CD14-positive monocyte (primary cell): ENCODE results near the gene ST8SIA1. TPM values are rescaled to one million over a fixed set of nuclear protein-coding genes. Genes with fewer than 3 reads are reported as not detected.

Experiments
- DNase-seq, 3 donors: peaks; one replicate each; pipeline ENCODE4 v3.0.0-alpha.2; 2011 to 2022
- H2AFZ ChIP-seq: 2 replicates; pipeline ENCODE4 v1.6.0; 2012; ENCODE audit warnings: mild to moderate bottlenecking, low read depth, low read length, inconsistent platforms; ENCODE audit not compliant: insufficient read depth, poor library complexity, severe bottlenecking
- H3K27ac ChIP-seq, 2 donors: 1 replicate in 1 of 2; 2 replicates in 1 of 2; pipeline ENCODE4 v1.5.1; 2012 to 2013; ENCODE audit warnings: low read length in 2 of 2, control low read depth in 1 of 2, inconsistent platforms in 1 of 2, low read depth in 1 of 2, mild to moderate bottlenecking in 1 of 2
- H3K27me3 ChIP-seq, 2 donors: one replicate each; pipeline versions ENCODE4 v1.6.0 to v1.6.1; 2011 to 2013; ENCODE audit warnings: low read length in 2 of 2; ENCODE audit not compliant: control insufficient read depth in 2 of 2, insufficient read depth in 2 of 2
- H3K36me3 ChIP-seq, 2 donors: replicated peaks in 1 of 2; 1 replicate in 1 of 2; 2 replicates in 1 of 2; pipeline versions ENCODE4 v1.5.1 to v1.6.1; 2012 to 2013; ENCODE audit warnings: low read length in 2 of 2, control low read depth in 1 of 2, inconsistent platforms in 1 of 2, mild to moderate bottlenecking in 1 of 2; ENCODE audit not compliant: insufficient read depth in 2 of 2, control insufficient read depth in 1 of 2
- H3K4me1 ChIP-seq, 2 donors: 1 replicate in 1 of 2; 2 replicates in 1 of 2; pipeline versions ENCODE4 v1.5.1 to v1.6.1; 2012 to 2013; ENCODE audit warnings: low read length in 2 of 2, control low read depth in 1 of 2, inconsistent platforms in 1 of 2, mild to moderate bottlenecking in 1 of 2, moderate library complexity in 1 of 2; ENCODE audit not compliant: insufficient read depth in 2 of 2, control insufficient read depth in 1 of 2
- H3K4me2 ChIP-seq: replicated peaks from 2 replicates; pipeline ENCODE3; 2012; ENCODE audit warnings: low read length, moderate library complexity, mild to moderate bottlenecking; ENCODE audit not compliant: poor library complexity, severe bottlenecking; ENCODE audit errors: extremely low read depth
- H3K4me3 ChIP-seq, 3 experiments: fragments of 200-600 bp in 1 of 3; sonication (generic) in 1 of 3; replicated peaks in 1 of 3; 1 replicate in 2 of 3; 2 replicates in 1 of 3; pipeline ENCODE4 v1.5.1; 2011 to 2013; ENCODE audit warnings: low read length in 3 of 3, mild to moderate bottlenecking in 3 of 3, control low read depth in 2 of 3, low read depth in 2 of 3, inconsistent platforms in 1 of 3, moderate library complexity in 1 of 3
- H3K79me2 ChIP-seq: 2 replicates; pipeline ENCODE4 v1.6.0; 2012; ENCODE audit warnings: mild to moderate bottlenecking, control low read depth, inconsistent platforms, low read length, moderate library complexity; ENCODE audit not compliant: insufficient read depth
- H3K9ac ChIP-seq: 2 replicates; pipeline ENCODE4 v1.6.0; 2017; ENCODE audit warnings: low read length, mild to moderate bottlenecking; ENCODE audit not compliant: insufficient read depth, poor library complexity, severe bottlenecking
- H3K9me3 ChIP-seq, 2 donors: replicated peaks in 1 of 2; 1 replicate in 1 of 2; 2 replicates in 1 of 2; pipeline versions ENCODE4 v1.5.1 to v1.6.1; 2012 to 2013; ENCODE audit warnings: low read length in 2 of 2, control low read depth in 1 of 2; ENCODE audit not compliant: control insufficient read depth in 1 of 2, insufficient read depth in 1 of 2
- H4K20me1 ChIP-seq: 2 replicates; pipeline ENCODE4 v1.6.0; 2012; ENCODE audit warnings: mild to moderate bottlenecking, low read length, control low read depth, moderate library complexity; ENCODE audit not compliant: insufficient read depth
- H3K27ac Mint-ChIP-seq, 7 donors: one replicate each; pipeline ENCODE4 v1.8.0; 2020; ENCODE audit warnings: mild to moderate bottlenecking in 7 of 7, mixed read lengths in 7 of 7, moderate library complexity in 6 of 7, inconsistent platforms in 2 of 7
- H3K27me3 Mint-ChIP-seq, 3 donors: one replicate each; pipeline ENCODE4 v1.8.0; 2021 to 2022; ENCODE audit warnings: low read depth in 3 of 3, mild to moderate bottlenecking in 3 of 3, mixed read lengths in 3 of 3, moderate library complexity in 3 of 3, inconsistent platforms in 1 of 3
- H3K36me3 Mint-ChIP-seq, 2 donors: one replicate each; pipeline ENCODE4 v1.8.0; 2020; ENCODE audit warnings: mixed read lengths in 2 of 2, inconsistent platforms in 1 of 2, mild to moderate bottlenecking in 1 of 2
- H3K4me1 Mint-ChIP-seq: one replicate; pipeline ENCODE4 v1.8.0; 2020; ENCODE audit warnings: mild to moderate bottlenecking, mixed read lengths
- H3K4me3 Mint-ChIP-seq, 2 donors: one replicate each; pipeline ENCODE4 v1.8.0; 2020; ENCODE audit warnings: mild to moderate bottlenecking in 2 of 2, mixed read lengths in 2 of 2, moderate library complexity in 1 of 2
- H3K9me3 Mint-ChIP-seq, 7 donors: one replicate each; pipeline ENCODE4 v1.8.0; 2020 to 2022; ENCODE audit warnings: mixed read lengths in 7 of 7, mild to moderate bottlenecking in 6 of 7, moderate library complexity in 6 of 7, inconsistent platforms in 2 of 7
- WGBS: methylation state at CpG from one replicate; pipeline ENCODE4 v1.1.5; 2013; ENCODE audit warnings: missing lambda C conversion rate; ENCODE audit not compliant: insufficient coverage; 5-methylcytosine and 5-hydroxymethylcytosine counted together
- intact Hi-C, 2 donors: fragments of 100-400 bp; cut with micrococcal nuclease; formaldehyde crosslinking; loops; one replicate each; pipeline versions ENCODE4 v1.15.0 to v1.15.1; 2023
- polyA plus RNA-seq, 3 donors: library from polyadenylated mRNA; depleted of rRNA in 1 of 3; unstranded in 2 of 3; stranded (reverse) in 1 of 3; fragments of 300-500 nt in 2 of 3; fragments of >200 nt in 1 of 3; fragmentation: Illumina TruSeq in 2 of 3; gene quantifications; 1 replicate in 2 of 3; 2 replicates in 1 of 3; pipeline ENCODE4 v1.2.3, GENCODE V29; 2012 to 2021
- TF ChIP-seq, protein P1 (sequence below): fragments of 200-600 bp; IDR thresholded peaks from one replicate; pipeline ENCODE4 v1.8.0; 2022; ENCODE audit warnings: antibody characterized with exemption, mild to moderate bottlenecking

ST8SIA1 gene
- polyA plus RNA-seq, 3 donors: not detected

DNA sequence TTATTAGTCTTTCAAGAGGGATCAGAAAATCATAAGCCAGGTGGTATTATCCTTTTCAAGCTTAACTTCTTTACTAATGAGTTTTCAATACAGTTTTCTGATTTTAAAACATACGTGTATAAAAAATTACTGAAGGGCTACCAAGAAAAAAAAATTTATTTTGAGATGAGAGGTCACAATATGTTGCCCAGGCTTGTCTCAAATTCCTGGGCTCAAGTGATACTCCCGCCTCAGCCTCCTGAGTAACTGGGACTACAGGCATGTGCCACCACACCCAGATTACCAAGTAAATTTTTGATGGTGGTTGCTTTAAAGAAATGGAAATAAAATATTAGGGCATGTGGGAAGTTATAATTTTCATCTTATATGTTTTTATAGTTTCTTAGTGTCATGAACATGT lies 26.7 kb downstream of the ST8SIA1 start:
- Mint-ChIP-seq H3K9me3 (peaks cover under 1 to 13% (median 8%) of the 10 kb centered on the region in 7 donors), H3K27ac (no peak overlapping the region), H3K27me3 (peaks cover 3 to 10% (median 8%) of the 10 kb centered on the region in 3 donors), H3K4me3 (no peak overlapping the region), H3K4me1 (peaks cover 1% of the 10 kb centered on the region), H3K36me3 (no peaks in the 10 kb centered on the region)
- Histone ChIP-seq H3K4me1 (no peaks in the 10 kb centered on the region), H3K4me2 (no peak overlapping the region), H3K27ac (no peak overlapping the region), H3K79me2 (no peaks in the 10 kb centered on the region), H3K27me3 (peaks cover 0 to 2% of the 10 kb centered on the region in 2 donors), H3K4me3 (no peak overlapping the region), H3K36me3 (no peaks in the 10 kb centered on the region), H3K9ac (no peak overlapping the region), H3K9me3 (no peaks in the 10 kb centered on the region), H4K20me1 (no peaks in the 10 kb centered on the region), H2AFZ (no peak overlapping the region)
- intact Hi-C loops: no loop called here
- no peak for DNase-seq
- TF ChIP-seq, protein P1, sequence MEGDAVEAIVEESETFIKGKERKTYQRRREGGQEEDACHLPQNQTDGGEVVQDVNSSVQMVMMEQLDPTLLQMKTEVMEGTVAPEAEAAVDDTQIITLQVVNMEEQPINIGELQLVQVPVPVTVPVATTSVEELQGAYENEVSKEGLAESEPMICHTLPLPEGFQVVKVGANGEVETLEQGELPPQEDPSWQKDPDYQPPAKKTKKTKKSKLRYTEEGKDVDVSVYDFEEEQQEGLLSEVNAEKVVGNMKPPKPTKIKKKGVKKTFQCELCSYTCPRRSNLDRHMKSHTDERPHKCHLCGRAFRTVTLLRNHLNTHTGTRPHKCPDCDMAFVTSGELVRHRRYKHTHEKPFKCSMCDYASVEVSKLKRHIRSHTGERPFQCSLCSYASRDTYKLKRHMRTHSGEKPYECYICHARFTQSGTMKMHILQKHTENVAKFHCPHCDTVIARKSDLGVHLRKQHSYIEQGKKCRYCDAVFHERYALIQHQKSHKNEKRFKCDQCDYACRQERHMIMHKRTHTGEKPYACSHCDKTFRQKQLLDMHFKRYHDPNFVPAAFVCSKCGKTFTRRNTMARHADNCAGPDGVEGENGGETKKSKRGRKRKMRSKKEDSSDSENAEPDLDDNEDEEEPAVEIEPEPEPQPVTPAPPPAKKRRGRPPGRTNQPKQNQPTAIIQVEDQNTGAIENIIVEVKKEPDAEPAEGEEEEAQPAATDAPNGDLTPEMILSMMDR: no peak
- WGBS: no CpG with 5 or more reads among the region's 2 CpGs

DNA sequence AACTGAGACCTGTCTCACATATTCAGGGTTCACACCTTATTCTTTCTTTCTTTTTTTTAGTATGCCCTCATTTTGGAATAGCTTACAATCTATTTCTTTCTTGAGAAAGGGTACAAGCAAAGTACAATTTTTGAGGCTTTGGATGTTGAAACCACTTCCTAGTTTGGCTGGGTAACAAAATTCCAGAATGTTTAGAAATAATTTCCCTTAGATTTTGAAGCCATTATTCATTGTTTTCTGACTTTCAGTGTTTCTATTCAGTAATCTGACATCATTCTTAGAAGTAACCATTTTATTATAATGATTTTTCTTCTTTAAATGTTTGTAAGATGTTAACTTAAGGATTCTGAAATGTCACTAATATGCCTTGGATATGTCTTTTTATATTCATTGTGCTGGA lies 28.2 kb downstream of the ST8SIA1 start:
- H3K27ac Mint-ChIP-seq: no peak overlapping the region
- Histone ChIP-seq H3K9me3 (peaks cover 3 to 4% of the 10 kb centered on the region in 2 donors), H3K4me1 (no peaks in the 10 kb centered on the region), H3K27me3 (no peaks in the 10 kb centered on the region), H3K4me2 (no peak overlapping the region), H2AFZ (no peak overlapping the region), H3K9ac (no peak overlapping the region), H3K36me3 (no peaks in the 10 kb centered on the region), H3K27ac (no peak overlapping the region), H4K20me1 (no peaks in the 10 kb centered on the region), H3K4me3 (no peak overlapping the region), H3K79me2 (no peaks in the 10 kb centered on the region)
- DNase-seq: no peak
- no peak overlapping the region for H3K4me3 Mint-ChIP-seq
- peaks cover 2 to 22% (median 11%) of the 10 kb centered on the region in 7 donors for H3K9me3 Mint-ChIP-seq
- intact Hi-C loops: no loop called here
- H3K4me1 Mint-ChIP-seq: peaks cover 1% of the 10 kb centered on the region
- peaks cover 3 to 10% (median 8%) of the 10 kb centered on the region in 3 donors for H3K27me3 Mint-ChIP-seq
- TF ChIP-seq, protein P1: no peak
- H3K36me3 Mint-ChIP-seq: no peaks in the 10 kb centered on the region
